ENCODE data around the gene MACROH2A2.

DNA sequence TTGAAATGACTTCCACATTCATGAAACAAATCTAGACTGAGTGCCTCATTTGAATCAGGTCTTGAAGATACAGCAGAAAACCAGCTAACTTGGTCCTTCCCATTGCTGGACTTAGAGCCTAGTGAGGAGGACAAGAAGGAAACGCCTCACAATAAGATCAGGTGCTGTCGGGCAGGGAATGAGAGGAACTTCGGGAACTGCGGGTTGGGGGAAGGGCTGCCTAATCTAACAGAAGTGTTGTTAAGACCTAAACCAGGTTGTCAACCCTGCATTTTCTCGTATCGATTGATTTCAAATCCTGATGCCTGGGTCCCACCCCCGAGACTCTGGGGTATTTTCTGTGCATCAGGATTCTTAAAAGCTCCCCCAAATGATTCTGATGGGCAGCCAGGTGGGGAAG, 26.3 kb downstream of the MACROH2A2 start:
- TF ChIP-seq POLR2AphosphoS5 (IDR thresholded peaks at IDR 0.05; ENCODE audit: low read depth, low read length), result no peak
- TF ChIP-seq, protein P1, sequence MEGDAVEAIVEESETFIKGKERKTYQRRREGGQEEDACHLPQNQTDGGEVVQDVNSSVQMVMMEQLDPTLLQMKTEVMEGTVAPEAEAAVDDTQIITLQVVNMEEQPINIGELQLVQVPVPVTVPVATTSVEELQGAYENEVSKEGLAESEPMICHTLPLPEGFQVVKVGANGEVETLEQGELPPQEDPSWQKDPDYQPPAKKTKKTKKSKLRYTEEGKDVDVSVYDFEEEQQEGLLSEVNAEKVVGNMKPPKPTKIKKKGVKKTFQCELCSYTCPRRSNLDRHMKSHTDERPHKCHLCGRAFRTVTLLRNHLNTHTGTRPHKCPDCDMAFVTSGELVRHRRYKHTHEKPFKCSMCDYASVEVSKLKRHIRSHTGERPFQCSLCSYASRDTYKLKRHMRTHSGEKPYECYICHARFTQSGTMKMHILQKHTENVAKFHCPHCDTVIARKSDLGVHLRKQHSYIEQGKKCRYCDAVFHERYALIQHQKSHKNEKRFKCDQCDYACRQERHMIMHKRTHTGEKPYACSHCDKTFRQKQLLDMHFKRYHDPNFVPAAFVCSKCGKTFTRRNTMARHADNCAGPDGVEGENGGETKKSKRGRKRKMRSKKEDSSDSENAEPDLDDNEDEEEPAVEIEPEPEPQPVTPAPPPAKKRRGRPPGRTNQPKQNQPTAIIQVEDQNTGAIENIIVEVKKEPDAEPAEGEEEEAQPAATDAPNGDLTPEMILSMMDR (IDR thresholded peaks at IDR 0.05), result no peak
